NCI-H460 (cell line): ENCODE results near the gene NIPBL. TPM values are rescaled to one million over a fixed set of nuclear protein-coding genes. Genes with fewer than 3 reads are reported as not detected.
"Not testable (repeated sequence)": the region's sequence is repeated elsewhere in the genome, so short reads cannot be mapped to it uniquely, and the experiment has no call there.

Source experiments
- DNase-seq: peaks from one replicate; pipeline ENCODE4 v3.0.0-alpha.2; 2016; ENCODE audit warnings: low read depth; ENCODE audit errors: extremely low read depth
- total RNA-seq: library from RNA; depleted of rRNA; stranded (reverse); fragments of >200 nt; shearing (Covaris generic); gene quantifications from 2 replicates; pipeline ENCODE4 v1.2.3, GENCODE V29; 2014

NIPBL gene
- total RNA-seq, 1 experiment from 2014 or later: 15.7 TPM

- DNase-seq: no peak
Observed at GRCh38 chr5:36878392-36879082, 2.0 kb downstream of the NIPBL start.

GRCh38 chr5:36879274-36880033, 2.9 kb downstream of the NIPBL start:
- DNase-seq: no peak

- no peak for DNase-seq
Observed at GRCh38 chr5:36880761-36881160, 4.2 kb downstream of the NIPBL start.

- DNase-seq: no peak
Observed at GRCh38 chr5:36881304-36881703, 4.7 kb downstream of the NIPBL start.

DNA sequence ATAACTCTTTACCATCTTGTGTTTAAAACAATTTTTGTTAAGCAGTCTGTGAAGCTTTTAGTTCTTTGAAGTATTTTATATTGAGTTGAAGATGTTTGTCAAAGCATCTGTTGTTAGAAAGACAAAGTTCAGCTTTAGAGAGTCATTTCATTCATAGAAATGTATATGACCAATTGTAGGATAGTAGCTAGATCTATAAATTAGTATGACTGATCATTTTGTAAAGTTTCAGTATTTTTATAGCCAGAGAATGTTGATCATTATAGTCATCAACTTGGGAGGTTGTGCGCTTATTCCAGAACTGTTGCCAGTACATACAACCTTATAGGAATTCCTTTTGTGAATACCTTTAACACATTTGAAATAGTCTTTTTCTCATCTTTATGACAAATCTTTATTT, 5.2 kb downstream of the NIPBL start:
- no peak for DNase-seq

DNA sequence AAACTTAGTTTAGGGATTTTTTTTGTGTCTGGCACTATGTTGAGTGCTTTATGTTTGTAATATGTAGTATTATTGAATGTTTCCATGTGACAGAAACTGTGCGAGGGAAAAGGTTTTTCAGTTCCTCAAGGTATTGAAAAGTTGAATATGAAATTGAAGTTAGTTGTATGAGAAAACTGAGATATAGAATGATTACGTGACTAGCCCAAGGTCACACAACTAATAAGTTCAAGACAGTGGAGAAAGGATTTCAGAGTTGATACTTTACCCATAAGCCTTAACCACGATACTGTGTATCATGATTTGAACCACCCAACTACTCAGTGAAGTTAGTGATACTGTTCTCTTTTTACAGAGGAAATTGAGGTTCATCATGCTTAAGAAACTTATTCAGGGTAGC, 5.7 kb downstream of the NIPBL start:
- no peak for DNase-seq

GRCh38 chr5:36883894-36884462, 7.4 kb downstream of the NIPBL start:
- no peak for DNase-seq

GRCh38 chr5:36885149-36885548, 8.6 kb downstream of the NIPBL start:
- DNase-seq: no peak

DNA sequence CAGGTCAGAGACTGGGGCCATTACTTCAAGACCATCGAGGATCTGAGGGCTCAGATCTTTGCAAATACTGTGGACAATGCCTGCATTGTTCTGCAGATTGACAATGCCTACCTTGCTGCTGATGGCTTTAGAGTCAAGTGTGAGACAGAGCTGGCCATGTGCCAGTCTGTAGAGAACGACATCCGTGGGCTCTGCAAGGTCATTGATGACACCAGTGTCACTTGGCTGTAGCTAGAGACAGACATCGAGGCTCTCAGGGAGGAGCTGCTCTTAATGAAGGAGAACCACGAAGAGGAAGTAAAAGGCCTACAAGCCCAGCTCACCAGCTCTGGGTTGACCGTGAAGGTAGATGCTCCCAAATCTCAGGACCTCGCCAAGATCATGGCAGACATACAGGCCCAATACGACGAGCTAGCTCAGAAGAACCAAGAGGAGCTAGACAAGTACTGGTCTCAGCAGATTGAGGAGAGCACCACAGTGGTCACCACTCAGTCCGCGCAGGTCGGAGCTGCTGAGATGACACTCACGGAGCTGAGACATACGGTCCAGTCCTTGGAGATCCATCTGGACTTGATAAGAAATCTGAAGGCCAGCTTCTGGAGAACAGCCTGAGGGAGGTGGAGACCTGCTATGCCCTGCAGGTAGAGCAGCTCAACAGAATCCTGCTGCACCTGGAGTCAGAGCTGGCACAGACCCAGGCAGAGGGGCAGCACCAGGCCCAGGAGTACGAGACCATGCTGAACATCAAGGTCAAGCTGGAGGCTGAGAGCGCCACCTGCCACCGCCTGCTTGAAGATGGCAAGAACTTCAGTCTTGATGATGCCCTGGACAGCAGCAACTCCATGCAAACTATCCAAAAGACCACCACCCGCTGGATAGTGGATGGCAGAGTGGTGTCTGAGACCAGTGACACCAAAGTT, 9.3 kb downstream of the NIPBL start:
- DNase-seq: no peak

GRCh38 chr5:36886791-36887190, 10.2 kb downstream of the NIPBL start:
- no peak for DNase-seq

GRCh38 chr5:36887532-36887931, 11.0 kb downstream of the NIPBL start:
- DNase-seq: no peak

- DNase-seq: no peak
Observed at GRCh38 chr5:36888303-36888702, 11.7 kb downstream of the NIPBL start.

- DNase-seq: no peak
Observed at GRCh38 chr5:36889264-36889663, 12.7 kb downstream of the NIPBL start.

DNA sequence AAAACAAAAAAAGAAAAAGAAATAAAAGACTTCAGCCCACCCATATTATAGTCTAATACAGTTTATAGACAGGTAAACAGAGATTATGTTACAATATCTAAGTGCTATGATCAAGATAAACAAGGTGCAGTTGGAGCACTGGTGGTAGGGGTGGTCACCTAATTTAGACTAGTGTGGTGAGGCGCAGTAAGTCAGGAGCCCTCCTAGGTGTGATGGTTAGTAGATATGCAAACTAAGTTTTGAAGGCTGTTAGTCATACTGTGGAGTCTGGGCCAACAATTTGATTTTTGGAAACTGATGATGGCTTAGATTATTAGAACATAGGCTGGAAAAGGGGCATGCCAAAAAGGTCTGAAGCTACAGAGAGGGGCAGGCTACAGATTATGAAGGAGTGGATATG, 14.7 kb downstream of the NIPBL start:
- no peak for DNase-seq

DNA sequence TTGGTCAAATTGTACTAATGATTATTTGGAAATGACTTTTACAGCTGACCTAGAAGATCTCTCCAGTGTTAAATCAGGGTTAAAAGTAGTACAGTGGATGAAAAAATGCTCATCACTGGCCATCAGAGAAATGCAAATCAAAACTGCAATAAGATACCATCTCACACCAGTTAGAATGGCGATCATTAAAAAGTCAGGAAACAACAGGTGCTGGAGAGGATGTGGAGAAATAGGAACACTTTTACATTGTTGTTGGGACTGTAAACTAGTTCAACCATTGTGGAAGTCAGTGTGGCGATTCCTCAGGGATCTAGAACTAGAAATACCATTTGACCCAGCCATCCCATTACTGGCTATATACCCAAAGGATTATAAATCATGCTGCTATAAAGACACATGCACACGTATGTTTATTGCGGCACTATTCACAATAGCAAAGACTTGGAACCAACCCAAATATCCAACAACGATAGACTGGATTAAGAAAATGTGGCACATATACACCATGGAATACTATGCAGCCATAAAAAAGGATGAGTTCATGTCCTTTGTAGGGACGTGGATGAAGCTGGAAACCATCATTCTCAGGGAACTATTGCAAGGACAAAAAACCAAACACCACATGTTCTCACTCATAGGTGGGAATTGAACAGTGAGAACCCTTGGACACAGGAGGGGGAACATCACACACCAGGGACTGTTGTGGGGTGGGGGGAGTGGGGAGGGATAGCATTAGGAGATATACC, 15.7 kb downstream of the NIPBL start:
- DNase-seq: not testable (repeated sequence)

DNA sequence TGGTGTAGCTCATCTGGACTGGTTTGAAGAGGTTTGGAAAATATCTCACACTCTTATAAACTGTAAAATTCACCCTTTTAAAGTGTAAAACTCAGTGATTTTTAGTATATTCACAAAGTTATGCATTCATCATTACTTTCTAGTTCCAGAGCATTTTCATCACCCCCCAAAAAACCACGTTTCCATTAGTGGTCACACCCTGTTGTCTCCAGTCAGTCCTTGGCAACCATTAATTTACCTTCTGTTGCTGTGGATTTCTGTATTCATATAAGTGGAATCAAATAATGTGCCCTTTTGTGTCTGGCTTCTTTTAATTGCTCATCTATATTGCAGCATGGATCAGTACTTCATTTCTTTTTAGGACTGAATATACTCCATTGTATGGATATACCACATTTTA, 18.4 kb downstream of the NIPBL start:
- DNase-seq: no peak

DNA sequence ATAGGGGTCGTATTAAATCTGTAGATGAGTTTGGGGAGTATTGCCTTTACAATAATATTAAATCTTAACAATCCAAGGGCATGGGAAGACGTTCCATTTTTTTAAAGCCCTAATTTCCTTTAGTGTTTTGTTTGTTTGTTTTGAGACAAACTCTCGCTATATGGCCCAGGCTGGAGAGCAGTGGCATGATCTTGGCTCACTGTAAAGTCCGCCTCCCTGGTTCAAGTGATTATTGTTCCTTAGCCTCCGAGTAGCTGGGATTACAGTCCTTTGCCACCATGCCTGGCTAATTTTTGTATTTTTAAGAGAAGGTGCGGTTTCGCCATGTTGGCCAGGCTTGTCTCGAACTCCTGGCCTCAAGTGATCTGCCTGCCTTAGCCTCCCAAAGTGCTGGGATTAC, 19.9 kb downstream of the NIPBL start:
- no peak for DNase-seq

GRCh38 chr5:36897616-36898015, 21.0 kb downstream of the NIPBL start:
- no peak for DNase-seq

GRCh38 chr5:36899860-36900259, 23.3 kb downstream of the NIPBL start:
- DNase-seq: no peak

- DNase-seq: no peak
Observed at GRCh38 chr5:36900283-36900682, 23.7 kb downstream of the NIPBL start.
